ENCODE results near the gene PKDCC.

PKDCC gene

DNA sequence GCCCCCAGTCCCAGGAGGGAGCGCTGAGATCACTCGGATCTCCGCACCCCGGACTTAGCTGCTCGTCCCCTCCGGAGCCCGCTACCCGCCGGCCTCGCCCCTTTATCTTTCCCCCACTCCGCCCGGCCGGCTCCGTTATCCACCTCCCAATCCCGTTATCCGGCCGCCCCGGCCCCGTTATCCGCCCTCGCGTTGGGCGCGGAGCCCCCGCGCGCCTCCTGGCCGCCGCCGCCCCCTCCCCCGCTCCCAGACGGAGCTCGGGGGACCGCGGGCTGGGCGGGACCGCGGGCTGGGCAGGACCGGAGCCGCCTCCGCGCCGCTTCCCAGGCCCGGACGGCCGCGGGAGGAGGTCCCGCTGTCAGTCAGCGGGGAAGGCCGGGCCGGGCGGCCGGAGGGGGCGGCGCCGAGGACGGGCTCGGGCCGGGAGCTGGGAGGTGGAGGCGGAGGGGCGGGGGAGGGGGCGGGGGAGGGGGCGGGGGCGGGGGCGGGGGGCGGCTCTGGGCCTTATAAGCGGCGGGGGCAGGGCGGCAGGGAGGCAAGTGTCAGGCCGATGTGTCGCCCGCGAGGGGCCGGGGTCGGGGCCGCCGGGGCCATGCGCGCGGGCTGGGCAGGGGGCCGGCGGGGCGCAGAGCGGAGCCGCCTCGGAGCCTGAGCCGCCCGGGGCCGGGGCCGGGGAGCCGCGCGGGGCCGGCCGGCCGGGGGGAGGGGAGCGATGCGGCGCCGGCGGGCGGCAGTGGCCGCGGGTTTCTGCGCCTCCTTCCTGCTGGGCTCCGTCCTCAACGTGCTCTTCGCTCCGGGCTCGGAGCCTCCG lies at the start of gene PKDCC:
TSS of gene PKDCC (plus strand) at position 534 of the 811 bp plus-strand sequence. CDS start at position 713, 179 bp downstream.
- peak; percentile 90 for DNase-seq (ENCODE audit: low spot score)

- DNase-seq (ENCODE audit: low spot score), result no peak
Observed at GRCh38 chr2:41998186-41999127, 49.4 kb upstream of the PKDCC start.

GRCh38 chr2:41999128-41999480 lies 48.7 kb upstream of the PKDCC start:
- DNase-seq (ENCODE audit: low spot score), result no peak

GRCh38 chr2:41999592-42000281 lies 48.1 kb upstream of the PKDCC start:
- no peak for DNase-seq (ENCODE audit: low spot score)

DNA sequence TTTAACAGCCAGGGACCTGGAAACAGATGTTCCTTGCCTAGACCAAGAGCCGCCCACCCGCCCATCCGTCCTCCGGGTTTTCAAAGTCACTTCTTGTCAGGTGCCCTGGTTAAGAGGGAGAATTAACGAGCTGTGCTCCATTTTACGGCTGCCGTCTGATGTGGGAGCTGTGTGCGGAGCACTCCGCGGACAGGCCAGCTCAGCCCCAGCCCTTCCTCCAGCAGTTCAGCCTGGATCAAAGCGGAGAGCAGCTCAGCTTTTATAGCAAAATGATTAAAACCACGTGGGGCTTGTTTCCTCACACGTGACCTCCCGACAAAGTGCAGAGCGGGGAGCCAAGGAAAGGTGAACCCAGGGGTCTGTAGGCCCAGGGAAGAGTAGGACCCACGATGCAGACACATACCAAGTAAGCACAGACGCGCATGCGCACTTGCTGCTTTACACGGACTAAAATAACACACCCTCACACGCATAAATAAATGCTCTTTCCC lies 46.1 kb upstream of the PKDCC start:
- no peak for DNase-seq (ENCODE audit: low spot score)

DNA sequence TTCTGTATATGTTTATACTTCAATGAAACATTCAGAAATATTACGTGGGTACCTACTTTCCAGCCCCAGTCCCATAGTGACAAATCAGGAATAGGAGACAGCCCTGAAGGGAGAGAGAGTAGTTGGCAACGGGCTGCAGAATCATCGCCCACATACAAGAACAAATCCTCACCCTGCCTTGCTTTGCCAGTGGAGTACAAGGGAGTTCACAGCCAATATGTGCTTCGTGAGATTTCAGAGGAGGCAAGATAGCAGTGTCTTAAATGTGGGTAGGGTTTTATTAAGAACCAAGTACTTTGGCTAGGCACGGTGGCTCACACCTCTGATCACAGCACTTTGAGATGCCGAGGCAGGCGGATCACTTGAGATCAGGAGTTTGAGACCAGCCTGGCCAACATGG lies 40.3 kb upstream of the PKDCC start:
- DNase-seq (ENCODE audit: low spot score), result no peak

- DNase-seq (ENCODE audit: low spot score), result no peak
Observed at GRCh38 chr2:42008241-42008921, 39.4 kb upstream of the PKDCC start.

DNA sequence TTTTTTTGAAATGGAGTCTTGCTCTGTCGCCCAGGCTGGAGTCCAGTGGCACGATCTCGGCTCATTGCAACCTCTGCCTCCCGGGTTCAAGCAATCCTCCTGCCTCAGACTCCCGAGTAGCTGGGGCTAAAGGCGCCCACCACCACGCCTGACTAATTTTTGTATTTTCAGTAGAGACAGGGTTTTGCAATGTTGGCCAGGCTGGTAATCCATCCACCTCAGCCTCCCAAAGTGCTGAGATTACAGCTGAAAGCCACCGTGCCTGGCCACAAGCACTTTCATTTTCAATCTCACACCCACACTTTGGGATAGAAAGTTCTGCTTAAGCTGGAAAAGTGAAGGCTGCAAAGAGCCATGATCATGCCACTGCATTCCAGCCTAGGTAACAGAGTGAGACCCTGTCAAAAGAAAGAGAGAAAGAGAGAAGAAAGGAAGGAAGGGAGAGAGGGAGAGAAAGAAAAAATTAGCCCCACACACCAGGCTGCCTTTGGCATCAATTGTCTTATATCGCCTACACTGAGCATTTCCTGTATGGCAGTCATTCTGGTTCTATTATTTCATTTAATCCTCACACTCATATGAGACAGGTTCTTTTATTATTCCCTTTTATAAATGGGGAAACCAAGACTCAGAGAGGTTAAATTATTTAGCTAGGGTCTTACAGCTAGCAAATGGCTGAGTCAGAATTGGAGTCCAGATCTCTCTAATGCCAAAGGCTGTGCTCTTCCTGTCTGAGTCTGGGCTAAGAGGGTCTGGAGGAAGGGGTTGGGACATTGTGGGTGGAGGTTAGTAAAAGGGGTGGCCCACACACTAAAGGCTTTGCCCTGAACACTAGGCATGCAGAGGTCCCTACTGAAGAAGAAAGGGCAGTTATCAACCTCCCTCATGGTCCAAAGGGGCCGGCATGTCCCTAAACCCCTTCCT lies 37.9 kb upstream of the PKDCC start:
- no peak for DNase-seq (ENCODE audit: low spot score)

- DNase-seq (ENCODE audit: low spot score), result no peak
Observed at GRCh38 chr2:42010743-42011298, 37.0 kb upstream of the PKDCC start.

DNA sequence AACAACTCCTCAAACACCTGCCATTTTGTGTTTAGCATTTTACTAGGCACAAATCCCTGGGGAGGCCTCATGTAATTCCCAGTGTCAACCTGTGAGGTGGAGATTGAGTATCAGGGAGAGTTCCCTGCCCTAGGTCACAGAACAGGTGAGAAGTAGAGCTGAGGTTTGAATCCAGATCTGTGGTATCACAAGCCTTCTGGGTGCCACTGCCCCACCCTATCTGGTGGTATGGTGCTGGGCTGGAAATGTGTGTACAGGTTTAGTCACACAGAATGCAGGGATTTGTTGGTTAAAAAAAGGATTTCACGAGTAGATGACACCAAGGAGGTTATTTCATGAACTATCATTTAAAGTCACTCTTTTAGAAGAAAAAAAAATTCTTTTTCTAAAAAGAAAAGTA lies 35.7 kb upstream of the PKDCC start:
- DNase-seq (ENCODE audit: low spot score), result no peak

DNA sequence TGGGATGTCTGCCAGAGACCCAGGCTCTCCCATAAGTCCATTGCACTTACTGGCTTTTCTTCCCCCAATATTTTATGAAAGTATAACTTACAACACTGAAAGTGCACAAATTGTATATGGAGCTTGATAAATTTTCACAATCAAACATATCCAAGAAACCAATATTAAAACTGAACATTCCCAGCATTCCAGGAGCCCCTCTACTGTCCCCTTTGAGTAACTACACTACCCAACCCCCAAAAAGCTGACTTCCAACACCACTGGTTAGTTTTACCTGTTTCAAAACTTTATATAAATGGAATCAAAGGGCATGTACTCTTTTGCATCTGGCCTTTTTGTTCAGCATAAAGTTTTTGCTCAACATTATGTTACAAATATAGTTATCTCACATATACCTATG lies 35.2 kb upstream of the PKDCC start:
- DNase-seq (ENCODE audit: low spot score), result no peak

DNA sequence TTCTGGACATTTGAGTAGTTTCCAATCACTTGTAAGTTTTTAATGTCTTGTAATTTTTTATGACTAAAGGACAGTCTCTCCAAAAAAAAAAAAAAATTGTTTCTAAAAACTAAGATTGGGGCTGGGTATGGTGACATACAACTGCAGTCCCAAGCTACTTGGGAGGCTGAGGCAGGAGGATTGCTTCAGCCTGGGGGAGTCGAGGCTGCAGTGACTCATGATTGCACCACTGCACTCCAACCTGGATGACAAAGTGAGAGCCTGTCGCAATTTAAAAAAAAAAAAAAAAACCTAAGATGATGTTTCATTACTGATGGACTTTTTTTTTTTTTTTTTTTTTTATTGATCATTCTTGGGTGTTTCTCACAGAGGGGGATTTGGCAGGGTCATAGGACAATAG lies 34.4 kb upstream of the PKDCC start:
- no peak for DNase-seq (ENCODE audit: low spot score)

DNA sequence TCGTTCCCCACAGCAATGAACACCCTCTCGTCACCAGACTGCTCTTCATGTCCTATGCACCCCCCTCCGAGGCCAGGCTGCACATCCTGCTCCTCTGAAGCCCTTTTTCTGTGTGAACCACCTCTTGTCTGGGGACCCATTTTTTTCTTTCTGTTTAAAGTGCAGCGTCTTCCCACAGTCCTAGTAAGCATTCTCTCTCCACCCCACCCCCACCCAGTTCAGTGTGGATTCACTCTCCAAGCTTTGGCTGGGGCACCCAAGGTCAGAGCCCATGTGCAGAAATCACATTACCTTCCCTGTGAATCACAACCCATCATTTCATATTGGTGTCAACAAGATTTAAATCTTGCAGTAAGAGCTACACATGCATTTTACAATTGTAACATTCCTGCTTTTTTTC lies 26.4 kb upstream of the PKDCC start:
- DNase-seq (ENCODE audit: low spot score), result no peak

DNA sequence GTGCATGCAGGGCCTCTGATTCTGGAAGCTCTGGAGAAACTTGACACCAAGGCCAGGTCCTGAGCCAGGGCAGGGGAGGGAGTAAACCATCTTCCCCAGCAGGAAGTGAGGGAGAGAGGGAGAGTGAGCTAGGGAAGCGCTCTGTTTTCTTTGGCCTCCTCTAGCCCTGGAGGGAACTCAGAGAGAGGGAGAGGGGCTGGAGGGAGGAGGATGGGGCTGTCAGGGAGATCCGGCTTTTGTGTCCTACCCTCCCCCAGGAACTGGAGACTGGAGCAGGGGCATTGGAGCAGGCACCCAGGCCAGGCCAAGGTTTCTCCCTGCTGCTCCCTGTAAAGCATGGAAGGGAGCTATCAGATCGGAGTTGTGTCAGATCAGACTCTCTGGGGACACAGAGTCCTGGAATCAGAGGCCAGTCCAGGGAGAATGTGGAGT lies 22.7 kb upstream of the PKDCC start:
- DNase-seq (ENCODE audit: low spot score), result no peak

GRCh38 chr2:42026272-42026671 lies 21.5 kb upstream of the PKDCC start:
- no peak for DNase-seq (ENCODE audit: low spot score)

- DNase-seq (ENCODE audit: low spot score), result no peak
Observed at GRCh38 chr2:42028571-42029148, 19.2 kb upstream of the PKDCC start.

DNA sequence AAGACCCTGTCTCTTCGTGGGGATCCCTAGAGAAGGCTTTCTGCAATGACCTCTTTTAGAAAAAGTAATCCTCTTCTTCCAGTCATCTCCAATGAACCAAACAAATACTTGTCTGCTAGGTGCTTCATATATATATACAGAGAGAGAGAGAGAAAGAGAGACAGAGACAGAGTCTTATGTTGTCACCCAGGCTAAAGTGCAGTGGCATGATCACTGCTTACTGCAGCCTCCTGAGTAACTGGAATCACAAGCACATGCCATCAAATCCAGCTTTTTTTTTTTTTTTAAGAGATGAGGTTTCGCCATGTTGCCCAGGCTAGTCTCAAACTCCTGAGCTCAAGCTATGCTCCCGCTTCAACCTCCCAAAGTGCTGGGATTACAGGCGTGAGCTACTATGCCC lies 18.6 kb upstream of the PKDCC start:
- no peak for DNase-seq (ENCODE audit: low spot score)

DNA sequence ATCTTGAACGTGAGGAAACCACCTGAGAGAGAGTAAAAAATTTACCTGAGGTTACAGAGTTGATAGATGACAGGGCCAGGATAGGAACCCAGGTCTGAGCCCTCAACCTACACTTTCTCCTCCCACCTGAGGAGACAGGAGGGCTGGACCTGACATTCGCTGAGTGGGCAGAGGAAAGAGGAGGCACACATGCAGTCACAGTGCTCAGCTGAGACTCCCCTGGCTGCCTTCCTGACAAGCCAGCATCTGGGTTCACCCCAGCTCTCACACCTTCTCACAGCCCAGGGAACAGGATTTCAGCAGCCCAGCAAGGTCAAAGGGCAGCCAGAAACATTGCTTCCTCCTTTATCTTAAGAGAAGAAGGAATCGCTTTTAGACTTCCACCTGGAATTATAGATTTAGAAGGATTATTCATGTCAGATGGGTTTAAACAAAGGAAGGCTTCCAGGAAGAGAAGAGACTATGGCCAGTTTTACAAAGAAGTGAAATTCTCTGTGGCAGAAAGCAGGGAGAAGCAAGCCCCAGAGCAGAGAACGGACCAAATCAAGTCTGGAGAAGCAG lies 18.1 kb upstream of the PKDCC start:
- no peak for DNase-seq (ENCODE audit: low spot score)

DNA sequence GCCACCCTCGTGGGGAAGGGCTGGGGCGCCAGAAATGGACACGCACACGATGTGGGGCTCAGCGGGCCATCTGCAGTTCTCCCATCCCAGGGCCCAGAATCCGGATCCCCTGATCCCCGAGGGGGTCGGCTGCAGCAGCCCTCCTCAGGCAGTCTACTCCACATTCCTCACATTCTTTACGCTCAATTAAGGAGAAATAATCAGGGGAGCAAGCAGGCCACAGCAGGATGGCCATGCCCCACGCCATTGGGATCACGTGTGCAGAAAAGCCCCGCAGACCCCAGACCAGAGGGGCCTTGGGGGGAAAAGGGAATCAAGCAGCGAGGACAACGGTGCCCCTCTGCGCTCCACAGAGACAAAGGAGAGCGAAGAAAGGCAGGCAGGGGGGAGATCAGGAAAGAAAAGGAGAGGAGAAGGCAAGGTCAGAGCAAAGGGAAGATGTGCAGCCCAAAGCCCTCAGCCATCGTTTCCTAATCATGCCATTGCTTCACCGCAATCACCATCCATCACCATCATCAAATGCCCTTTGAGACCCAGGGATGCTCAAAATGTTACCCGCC lies 17.5 kb upstream of the PKDCC start:
- DNase-seq (ENCODE audit: low spot score), result no peak
